OCI-LY1 (cell line): ENCODE results near the gene PIK3R4.

Experiments used
- CTCF ChIP-seq: fragments of 200-600 bp; sonication (generic), shearing (Covaris generic); IDR thresholded peaks from 2 replicates; pipeline ENCODE4 v1.5.1; 2017; ENCODE audit warnings: mild to moderate bottlenecking, antibody characterized with exemption, low read length, moderate library complexity, mixed read lengths
- EZH2 ChIP-seq: fragments of 200-600 bp; sonication (generic), shearing (Covaris generic); IDR thresholded peaks from 2 replicates; pipeline ENCODE4 v1.8.0; 2017; ENCODE audit warnings: borderline replicate concordance, mixed run types, mild to moderate bottlenecking, antibody characterized with exemption, low read length, moderate library complexity, mixed read lengths

- TF ChIP-seq CTCF = no peak
- no peak for TF ChIP-seq EZH2
Observed at GRCh38 chr3:130712718-130713423, 33.8 kb downstream of the PIK3R4 start.
